HG02840 (cell line): ENCODE measurements around the gene SPATA16.
"Not testable (repeated sequence)": the region's sequence is repeated elsewhere in the genome, so short reads cannot be mapped to it uniquely, and the experiment has no call there.

ENCODE experiments used
- ATAC-seq: cut with Tn5 transposase; IDR thresholded peaks from one replicate; pipeline ENCODE4 v1.9.1; 2021; ENCODE audit warnings: mild to moderate bottlenecking, moderate library complexity, moderate number of reproducible peaks; ENCODE audit not compliant: unreplicated experiment, low FRiP score

SPATA16 gene

GRCh38 chr3:173140986-173141385 lies at the start of gene SPATA16:
Gene SPATA16 (minus strand): TSS chr3:173141235. CDS start chr3:173117731, 23,504 bp downstream.
- ATAC-seq: no peak

- ATAC-seq: not testable (repeated sequence)
Observed at GRCh38 chr3:173183022-173183421, 42.0 kb upstream of the SPATA16 start.

DNA sequence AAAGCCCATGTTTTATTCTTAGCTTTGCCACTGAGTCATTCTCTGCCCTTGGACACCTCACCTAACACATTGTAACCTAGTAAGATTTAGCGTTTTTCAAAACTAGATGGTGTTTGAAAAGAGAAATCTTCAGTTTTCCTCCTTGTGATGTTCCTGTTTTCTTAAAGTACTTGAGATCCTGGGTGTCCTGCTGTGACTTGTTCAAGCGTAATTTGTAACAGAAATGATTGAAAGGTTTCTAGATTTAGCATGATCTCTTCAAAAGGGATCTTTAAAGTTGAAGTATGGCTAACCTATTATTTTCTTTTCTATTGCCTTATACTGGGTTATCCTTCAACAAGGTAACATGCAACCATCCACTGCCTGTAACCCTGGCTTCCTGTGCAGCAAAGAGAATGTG lies 32.6 kb upstream of the SPATA16 start:
- no peak for ATAC-seq

GRCh38 chr3:173159139-173159538 lies 18.1 kb upstream of the SPATA16 start:
- ATAC-seq: not testable (repeated sequence)

GRCh38 chr3:173156533-173156932 lies 15.5 kb upstream of the SPATA16 start:
- not testable (repeated sequence) for ATAC-seq

DNA sequence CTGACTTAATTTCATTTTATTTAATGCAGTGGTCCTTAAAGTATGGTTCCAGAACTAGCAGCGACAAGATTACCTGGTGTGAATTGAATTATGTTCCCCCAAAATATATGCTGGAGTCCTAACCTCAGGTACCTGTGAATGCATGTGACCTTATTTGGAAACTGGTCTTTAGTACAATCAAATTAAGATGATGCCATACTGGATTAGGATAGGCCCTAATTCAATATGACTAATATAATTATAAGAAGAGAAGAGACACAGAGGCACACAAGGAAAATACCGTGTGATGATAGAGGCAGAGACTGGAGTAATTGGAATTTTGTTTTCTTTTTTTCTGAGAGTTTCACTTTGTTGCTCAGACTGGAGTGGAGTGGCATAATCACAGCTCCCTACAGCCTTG lies 12.6 kb upstream of the SPATA16 start:
- no peak for ATAC-seq

DNA sequence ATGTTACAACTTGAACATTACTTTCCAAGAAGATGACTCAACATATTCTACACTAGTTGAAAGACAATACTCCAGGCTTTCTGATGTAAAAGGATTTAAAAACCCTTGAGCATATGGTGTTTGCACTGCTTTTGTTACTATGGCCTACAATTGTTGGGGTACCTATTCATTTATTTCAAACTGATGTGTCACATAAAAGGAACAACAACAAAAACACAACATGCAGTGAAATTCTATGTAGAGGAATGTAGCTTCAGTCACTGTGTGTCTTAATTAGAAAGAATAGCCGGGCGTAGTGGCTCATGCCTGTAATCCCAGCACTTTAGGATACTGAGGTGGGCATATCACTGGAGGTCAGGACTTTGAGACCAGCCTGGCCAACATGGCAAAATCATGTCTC lies 1.6 kb downstream of the SPATA16 start:
- ATAC-seq: no peak

- ATAC-seq: no peak
Observed at GRCh38 chr3:173138026-173138425, 3.0 kb downstream of the SPATA16 start.

- ATAC-seq: no peak
Observed at GRCh38 chr3:173135059-173135458, 6.0 kb downstream of the SPATA16 start.

DNA sequence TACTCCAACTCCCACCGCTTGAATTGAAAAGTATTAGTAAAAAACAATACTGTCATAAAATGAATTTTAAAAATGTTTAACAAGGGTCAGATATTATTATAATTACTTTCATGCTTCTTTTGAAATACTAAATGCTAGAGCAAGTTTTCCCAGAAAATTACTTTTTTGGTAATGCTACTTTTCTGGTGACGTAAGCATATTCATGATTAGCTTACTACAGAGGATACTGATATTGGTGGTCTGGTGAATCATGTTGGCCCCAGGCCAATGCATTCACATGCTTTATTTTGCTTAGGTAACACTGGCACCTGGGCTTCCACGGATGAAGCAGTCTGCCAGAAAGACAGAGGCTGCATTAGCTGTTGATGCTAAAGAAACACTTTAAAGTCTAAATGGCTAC lies 12.4 kb downstream of the SPATA16 start:
- no peak for ATAC-seq

DNA sequence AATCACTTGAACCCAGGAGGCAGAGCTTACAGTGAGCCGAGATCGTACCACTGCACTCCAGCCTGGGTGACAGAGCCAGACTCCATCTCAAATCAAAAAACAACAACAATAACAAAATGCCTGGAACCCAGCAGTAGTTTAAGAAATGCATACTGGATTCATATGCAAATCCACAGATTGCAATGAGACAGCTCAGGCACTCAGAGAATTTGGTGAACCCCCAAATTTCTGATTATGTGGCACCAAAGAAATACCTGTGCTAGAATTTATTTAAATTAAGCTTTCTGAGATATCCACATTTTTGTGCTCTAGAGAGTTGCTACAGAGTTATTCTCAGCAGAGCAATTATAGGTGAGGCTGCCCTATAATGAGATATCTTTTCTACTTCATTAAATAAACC lies 29.7 kb downstream of the SPATA16 start:
- ATAC-seq: no peak

DNA sequence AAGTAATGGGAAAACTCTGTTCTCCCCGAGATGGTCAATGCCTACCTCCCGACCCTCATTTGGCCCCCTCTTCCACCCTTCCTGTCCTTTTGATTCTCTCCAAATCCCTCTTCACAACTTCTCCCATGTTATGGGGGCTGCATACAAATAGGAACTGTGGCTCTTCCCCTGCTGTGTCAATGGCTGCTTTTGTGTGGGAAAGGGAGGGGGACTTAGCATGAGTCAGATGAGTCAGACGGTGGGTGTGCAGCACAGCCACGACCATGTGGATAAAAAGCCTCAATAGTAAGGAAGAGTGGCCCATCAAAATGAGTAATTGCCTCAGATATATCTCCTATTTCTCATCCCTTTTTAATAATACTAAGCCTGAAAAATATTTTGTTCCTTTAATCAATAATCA lies 31.9 kb downstream of the SPATA16 start:
- ATAC-seq: no peak

DNA sequence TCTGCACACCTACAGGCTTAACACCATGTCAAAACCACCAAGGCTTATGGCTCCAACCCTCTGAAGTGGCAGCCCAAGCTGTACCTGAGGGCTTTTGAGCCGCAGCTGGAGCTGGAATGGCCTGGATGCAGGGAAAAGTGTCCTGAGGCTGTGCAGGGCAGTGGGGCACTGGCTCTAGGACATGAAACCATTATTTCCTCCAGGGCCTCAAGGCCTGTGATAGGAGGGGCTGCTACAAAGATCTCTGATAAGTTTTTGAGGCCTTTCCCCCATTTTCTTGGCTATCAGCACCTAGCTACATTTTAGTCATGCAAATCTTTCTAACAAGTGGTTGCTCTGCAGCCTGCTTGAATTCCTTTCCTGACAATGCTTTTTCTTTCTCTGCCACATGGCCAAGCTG lies 37.6 kb downstream of the SPATA16 start:
- no peak for ATAC-seq

DNA sequence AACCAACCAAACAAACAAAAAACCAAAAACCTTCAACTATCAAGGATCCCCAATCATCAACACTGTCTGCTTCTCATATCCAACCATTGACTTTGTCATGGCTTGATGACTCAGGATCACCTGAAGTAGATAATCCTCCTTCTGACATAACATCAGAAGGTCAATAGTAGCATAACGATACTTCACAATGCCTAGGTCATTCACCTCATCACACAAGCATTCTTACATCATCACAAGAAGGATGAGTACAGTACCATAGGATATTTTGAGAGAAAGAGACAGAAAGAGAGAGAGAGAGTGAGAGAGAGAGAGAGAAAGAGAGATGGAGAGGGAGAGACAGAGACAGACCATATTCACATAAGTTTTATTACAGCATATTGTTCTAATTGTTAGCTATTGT lies 42.1 kb downstream of the SPATA16 start:
- ATAC-seq: no peak

- ATAC-seq: no peak
Observed at GRCh38 chr3:173096994-173097785, 43.8 kb downstream of the SPATA16 start.

DNA sequence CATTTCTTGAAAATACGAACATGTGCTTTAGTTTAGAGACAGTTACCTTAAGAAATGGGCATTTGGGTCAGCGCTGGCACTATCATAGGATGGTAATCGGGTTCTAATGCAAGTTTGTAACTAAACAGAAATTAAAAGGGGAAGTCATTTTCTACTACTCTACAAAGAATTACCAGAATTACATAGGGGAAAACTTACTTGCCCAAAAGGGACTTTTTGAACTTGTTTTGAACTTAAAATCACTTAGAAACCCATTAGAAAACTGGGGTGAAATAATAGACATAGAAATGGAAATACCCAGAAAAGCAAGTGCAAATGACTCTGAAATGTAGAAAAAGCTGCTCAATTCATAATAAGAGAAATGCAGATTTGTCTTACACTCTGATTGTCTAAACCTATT lies 44.9 kb downstream of the SPATA16 start:
- ATAC-seq: no peak

- no peak for ATAC-seq
Observed at GRCh38 chr3:173092038-173092437, 49.0 kb downstream of the SPATA16 start.

DNA sequence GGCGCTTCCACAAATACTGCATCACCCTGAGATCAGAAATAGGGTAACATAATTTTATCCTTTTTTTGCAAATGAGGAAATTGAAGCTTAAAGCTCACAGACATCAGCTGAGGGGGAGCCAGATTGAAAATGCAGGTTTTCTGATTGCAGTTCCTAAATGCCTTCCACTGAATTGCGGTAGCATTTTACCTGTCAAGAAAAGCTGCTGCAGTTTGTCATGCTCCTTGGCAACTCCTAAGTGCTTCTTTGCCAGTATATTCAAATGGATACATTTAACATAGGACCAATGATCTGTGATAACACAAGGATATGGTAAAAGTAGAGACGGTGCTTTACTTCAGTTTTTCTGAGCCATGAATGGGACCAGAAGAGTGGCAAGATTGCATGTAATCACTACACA lies 50.5 kb downstream of the SPATA16 start:
- ATAC-seq: no peak

DNA sequence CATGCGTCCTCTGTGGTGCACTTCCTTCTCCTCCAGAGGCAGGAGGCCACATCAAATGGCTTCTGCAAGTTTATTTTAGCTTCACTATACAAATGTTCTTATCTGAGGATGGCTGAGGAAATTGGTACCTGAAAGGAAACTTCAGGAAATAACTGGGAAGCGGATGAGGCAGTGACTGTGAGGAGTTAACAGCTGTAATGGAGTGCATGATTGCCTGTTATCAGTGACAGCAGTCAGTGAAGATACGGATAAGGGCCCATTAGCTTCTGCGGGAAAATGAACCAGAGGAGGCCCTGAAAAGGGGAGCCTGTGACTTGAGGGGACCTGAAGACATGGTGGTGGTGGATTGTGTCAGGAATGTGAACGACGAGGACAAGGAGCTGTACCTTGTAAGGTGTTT lies 51.8 kb downstream of the SPATA16 start:
- no peak for ATAC-seq

DNA sequence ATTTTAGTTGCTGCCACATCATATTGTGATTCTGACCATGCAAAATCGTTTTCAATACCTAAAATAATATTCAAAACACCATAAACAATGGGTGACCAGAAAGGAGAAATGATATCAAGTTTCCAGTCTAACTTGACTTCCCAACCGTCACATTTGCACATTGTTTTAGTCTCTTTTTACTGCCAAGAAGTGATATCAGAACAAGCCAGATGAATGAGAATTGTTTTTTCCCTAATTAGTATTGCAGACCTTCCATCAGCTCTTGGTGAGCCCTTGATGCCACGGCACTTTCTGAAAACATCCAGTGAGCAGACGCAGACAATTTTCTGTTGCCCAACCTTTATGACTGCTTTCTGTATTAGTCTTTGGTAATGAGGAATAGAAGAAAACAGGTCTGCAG lies 62.5 kb downstream of the SPATA16 start:
- no peak for ATAC-seq

DNA sequence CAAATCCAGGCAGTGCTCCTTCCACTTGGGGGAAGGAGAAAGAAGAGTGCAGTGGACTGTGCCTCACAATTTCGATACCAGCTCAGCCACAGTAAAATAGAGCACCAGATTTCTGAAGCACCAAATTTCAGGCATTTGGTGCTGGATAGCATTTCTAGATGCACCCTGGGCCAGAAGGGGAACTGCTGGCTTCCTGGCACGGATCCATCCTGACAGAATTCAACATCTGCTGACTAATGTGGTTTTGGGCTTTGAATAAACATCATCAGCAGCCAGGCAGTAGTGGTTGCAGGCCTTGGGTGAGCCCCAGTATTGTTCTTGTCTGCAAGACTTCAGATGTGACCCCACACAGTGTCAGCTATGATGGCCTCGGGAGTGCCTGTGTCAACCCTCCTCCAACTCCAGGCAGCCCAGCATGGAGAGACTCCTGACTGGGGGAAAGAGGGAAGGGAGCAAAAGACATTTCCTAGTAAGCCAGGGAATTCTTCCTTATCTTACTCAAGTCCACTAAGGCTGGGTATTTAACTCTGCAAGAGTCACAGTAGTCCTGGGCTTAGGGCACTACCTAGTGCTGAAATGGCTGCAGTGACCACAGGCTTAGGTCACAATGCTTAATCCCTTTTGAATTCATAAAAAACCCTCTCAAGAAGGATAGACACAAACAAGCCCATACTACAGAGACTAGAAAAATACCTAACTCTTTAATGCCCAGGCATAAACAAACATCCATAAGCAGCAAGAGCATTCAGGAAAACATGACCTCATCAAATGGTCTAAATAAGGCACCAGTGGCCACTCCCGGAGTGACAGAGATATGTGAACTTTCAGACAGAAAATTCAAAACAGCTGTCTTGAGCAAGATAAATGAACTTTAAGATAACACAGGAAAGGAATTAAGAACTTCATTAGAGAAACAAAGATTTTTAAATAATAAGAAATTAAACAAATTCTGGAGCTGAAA lies 74.7 kb downstream of the SPATA16 start:
- ATAC-seq: no peak
